HG03432 (cell line): ENCODE measurements around the gene FGR.
"Not testable (repeated sequence)": the region's sequence is repeated elsewhere in the genome, so short reads cannot be mapped to it uniquely, and the experiment has no call there.

Experiments
- ATAC-seq: cut with Tn5 transposase; IDR thresholded peaks from one replicate; pipeline ENCODE4 v1.9.1; 2021; ENCODE audit warnings: mild to moderate bottlenecking, moderate library complexity; ENCODE audit not compliant: unreplicated experiment

The FGR gene

DNA sequence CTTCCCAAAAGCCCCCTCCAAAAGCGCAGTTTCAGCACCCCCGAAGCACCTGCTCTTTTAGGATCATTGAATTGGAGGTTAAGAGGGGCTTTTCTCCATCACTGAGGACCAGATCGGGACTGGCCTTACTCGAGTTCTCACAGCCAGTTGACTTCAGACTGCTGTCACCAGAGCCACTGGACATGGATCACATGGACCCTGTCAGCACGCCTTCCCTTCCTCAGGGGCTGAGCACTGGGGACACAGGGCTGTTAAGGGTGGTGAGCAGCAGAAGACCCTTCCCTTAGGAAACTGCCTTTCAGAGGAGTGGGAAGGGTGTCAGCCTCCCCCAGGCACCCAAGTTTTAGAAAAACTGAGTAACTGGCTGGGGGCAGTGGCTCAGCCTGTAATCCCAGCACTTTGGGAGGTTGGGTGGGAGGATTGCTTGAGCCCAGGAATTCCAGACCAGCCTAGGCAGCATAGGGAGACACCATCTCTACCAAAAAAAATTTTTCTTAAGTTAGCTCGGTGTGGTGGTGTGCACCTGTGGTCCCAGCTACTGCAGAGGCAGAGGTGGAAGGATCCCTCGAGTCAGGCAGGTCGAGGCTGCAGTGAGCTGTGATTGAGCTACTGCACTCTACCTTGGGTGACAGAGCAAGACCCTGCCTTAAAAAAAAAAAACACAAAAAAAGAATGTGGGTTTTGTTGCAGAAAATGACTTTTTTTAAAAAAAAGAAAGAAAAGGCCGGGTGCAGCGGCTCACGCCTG is 584 bp upstream of the FGR start:
- no peak for ATAC-seq

DNA sequence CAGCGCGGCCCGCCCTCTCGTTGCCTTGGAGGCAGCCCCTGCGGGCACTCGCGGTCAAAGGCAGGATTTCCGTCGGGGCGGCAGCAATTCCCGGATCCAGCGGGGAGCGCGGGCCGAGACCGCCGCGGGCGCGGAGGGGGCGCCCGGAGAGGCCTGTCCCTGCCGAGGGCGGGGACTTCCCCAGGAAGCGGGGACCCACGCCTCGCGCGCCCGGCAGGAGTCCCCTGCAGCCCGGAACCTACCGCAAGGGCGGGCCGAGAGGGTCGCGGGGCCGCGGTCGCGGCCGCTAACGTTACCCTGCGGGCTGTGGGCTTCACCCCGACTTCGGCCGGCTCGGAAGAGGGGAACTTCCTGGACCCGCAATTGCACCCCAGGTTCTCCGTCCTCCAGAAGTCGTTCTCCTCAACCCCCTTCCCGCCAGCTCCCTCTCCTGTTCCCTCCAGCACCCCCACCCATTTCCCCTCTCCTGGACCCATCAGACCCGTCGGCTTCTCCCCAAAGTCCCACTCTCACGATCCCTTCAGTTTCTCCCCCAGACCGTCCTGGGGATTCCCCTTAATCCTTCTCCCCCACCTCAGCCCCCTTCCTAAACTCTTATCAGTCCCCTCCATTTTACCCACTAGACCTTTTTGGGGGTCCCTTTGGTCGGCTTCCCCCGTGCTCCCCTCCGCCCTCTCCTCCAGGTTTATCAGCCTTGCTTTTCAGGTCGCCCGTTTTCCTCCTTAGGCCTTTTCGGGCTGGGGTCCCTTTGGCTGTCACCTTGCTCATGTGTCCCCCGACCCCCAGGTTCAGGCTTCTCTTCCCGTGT is 604 bp downstream of the FGR start:
- ATAC-seq, result no peak

DNA sequence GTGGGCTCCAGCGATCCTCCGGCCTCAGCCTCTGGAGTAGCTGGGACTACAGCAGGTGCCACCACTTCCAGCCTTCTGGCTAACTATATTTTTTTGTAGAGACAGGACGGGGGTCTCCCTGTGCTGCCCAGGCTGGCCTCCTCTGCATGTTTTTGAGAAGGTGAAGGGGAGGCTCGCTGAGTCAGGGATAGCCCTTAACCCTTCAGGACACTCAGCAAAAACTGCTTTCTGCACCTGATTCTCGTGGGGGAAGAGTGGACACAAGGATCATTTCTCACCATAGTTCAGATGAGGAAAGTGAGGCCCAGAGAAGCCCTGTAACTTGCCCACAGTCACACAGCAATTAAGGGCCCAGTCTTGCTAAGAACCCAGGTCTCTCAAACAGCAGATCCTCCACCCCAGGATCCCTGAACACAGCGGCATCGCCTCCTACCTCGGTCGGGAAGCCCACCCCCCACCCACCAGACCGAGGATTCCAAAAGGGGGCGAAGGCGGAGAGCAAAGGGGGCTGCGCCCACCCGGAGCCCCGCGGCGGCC is 1.3 kb downstream of the FGR start:
- no peak for ATAC-seq

DNA sequence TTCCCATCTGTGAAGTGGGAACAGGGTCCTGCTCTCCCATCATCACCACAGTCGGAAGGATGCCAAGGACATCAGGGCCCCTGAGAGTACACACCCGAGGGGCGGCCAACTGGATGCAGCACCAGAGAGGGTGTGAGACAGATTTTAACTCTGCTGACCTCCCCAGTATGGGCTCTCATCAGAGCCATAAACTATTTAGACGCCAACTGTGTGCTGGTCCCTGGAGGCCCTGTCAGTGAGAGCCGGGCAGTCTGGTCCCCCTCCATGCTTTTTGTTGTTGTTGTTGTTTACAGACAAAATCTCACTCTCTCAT is 1.7 kb downstream of the FGR start:
- no peak for ATAC-seq

DNA sequence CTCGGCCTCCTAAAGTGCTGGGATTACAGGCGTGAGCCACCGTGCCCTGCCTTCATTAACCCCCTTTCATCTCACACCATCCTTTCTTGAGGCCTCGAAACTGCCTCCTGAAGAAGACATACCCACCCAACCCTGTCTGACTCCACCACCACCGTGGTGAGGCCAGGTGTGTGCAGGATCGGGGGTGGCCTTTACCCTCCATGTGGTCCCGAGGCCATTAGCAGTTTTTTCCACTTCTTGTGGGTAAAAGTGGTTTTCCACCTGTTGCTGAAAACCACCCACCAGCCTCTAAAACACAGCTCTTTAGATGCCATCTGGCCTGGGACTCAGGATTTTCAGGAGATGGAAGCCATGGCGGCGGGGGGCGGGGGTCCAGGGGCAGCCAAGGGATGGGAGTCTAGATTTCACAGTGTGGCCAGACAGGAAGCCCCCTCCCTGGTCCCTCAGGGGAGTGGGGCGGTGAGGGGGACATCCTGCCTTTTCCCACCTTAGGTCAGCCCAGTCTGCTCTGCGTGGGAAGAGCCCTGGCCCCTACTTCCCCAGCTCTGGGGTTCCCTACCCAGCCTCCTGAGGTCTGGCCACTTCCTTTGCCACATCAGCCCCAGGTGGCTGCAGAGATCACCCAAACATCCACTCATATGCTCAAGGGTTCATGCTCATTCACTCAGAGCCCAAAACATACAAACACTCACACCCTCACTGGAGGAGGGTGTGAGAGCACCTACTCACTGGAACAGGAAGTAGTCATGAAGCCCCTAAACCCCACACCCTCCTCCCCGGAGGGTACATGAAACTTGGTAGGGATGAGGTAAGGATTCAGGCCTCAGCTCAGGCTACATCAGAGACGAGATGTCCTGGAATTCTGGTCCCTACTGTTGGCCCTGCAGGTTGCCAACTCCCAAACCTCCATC is 2.3 kb downstream of the FGR start:
- ATAC-seq, result peak; percentile 33

DNA sequence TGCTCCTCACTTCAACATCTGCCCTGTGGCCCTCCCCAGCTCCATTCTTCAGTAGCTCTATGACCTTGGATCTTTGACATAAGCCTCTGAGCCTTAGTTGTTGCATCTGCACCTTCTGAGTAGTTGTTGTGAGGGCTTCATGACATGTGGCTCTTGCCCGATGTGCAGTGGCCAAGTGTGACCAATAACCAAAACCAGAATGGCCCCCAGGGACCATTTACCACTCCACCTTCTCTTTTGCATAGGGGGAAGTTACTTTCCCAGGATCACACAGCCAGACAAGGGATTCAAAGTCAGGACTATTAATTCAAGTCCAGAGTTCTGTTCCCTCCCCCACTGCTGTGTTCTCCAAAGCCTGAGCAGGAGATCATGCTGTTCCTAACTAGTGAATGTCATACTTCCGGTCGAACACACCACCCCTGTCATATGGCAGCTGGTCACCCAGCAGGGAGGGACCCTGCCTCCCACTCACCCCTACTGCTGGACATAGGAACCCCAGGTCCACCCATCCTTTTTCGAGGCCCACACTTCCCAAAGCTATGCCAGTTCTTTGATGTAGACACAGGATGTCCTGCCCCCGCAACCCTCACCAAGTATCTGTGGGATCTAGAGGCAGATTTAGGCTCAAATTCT is 4.0 kb downstream of the FGR start:
- peak; percentile 21 for ATAC-seq

DNA sequence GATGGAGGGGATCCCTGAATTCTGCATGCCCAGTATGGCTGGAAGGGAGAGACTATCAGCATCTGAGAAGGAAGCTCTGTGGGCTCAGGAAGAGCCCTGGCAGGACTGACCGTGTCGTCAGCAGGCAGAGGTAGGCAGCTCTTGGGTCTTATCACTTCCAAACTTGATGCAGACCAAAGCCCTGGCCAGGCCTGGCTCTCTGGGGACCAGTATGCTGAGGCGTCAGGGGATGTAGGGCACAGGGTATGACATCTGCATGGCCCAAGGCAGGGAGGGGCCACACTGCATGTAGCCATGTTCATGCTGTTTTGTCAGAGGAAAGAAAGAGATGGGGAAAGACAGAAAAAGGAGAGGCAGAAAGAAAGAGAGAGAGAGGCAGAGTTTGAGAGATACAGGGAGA is 6.3 kb downstream of the FGR start:
- ATAC-seq, result no peak

DNA sequence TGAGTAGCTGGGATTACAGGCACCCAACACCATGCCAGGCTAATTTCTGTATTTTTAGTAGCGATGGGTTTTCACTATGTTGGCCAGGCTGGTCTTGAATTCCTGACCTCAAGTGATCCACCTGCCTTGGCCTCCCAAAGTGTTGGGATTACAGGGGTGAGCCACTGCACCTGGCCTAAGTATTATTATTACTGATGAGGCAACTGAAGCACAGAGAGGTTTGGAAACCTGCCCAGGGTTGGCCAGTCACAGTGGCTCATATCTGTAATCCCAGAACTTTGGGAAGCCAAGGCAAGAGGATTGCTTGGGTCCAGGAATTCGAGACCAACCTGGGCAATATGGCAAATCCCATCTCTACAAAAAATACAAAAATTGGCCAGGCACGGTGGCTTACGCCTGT is 7.3 kb downstream of the FGR start:
- not testable (repeated sequence) for ATAC-seq

DNA sequence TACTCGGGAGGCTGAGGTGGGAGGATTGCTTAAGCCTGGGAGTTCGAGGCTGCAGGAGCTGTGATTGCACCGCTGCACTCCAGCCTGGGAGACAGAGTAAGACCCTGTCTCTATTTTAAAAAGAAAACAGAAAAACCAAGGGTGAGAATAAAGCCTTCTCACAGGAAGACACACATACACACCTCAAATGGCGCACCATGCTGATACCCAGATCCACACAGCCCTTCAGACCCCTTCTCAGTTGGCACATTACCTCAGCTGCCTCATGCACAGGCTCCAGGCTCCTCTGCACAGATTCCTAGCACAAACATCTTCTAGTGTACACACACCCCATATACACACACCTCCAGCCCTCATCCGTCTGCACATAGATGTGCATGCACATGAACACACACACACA is 7.9 kb downstream of the FGR start:
- no peak for ATAC-seq

DNA sequence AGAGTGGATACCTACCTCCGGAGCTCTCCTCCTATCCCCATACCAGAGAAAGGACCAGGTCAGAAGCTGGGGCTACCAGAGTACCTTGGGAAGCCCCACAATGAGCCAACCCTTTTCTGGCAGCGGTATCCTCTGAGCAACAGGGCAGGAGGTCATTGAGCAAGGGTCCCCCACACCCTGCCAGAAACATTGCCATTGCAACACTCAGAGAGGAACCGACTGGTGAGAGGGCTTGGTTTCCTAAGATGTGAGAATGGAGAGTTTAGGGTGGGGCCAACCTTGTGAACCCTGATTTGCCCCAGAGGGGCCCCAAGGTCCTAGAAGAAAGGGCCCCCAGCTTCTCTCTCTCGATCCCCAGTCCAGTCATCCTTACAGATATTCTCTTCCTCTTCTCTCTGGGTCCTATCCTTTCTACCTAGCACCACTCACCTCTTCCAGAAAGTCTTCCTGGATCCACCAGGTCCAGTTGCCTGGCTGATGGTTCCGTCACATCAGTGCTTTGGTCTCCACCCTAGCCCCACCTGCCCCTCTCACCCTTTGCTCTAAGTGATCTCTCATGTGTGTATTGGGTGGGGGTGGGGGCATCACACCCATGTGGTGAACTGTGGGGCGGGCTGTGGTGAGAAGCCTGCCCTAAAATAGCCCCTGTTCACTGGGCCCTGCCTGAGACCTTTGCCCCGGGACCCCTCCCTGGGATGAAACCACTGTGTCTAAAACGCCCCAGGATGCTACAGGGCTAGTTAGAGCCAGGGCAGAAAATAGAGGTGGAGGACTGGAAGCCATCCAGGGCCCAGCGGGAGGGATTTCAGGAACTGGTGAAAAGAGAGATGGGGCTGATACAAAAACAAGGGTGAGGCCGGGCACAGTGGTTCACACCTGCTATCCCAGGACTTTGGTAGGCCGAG is 8.7 kb downstream of the FGR start:
- ATAC-seq, result no peak

DNA sequence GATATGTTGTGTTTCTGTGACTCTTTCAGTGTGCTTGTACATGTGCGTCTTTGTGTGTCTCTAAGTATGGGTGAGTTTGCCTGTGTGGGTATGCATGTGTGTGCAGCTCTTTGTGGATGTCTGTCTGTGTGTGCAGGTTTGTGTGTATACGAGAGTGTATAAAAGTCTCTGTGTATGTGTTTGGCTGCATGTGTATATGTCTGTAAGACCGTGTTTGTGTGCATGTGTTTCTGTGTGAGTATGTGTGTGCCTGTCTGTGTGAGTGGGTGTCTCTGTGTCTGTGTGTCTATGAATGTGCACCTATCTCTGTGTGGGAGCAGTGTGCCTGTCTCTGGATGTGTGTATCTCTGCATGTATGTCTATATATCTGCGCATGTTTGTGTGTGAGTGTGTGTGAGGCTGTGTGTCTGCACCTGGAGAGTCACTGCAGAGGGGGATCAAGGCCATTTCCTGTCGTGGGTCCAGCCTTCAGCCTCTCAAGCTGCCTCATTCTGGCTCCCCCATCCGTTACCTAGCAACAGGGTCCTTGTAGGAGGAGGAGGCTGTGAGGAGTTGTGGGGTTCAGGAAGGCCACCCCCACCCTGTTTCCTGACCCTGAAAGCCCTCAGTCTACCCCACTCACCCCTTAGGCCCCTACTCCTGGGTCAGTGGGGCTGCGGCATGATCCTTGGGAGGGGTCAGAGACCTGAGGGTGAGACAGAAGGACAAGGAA is 10.4 kb downstream of the FGR start:
- peak; percentile 22 for ATAC-seq

DNA sequence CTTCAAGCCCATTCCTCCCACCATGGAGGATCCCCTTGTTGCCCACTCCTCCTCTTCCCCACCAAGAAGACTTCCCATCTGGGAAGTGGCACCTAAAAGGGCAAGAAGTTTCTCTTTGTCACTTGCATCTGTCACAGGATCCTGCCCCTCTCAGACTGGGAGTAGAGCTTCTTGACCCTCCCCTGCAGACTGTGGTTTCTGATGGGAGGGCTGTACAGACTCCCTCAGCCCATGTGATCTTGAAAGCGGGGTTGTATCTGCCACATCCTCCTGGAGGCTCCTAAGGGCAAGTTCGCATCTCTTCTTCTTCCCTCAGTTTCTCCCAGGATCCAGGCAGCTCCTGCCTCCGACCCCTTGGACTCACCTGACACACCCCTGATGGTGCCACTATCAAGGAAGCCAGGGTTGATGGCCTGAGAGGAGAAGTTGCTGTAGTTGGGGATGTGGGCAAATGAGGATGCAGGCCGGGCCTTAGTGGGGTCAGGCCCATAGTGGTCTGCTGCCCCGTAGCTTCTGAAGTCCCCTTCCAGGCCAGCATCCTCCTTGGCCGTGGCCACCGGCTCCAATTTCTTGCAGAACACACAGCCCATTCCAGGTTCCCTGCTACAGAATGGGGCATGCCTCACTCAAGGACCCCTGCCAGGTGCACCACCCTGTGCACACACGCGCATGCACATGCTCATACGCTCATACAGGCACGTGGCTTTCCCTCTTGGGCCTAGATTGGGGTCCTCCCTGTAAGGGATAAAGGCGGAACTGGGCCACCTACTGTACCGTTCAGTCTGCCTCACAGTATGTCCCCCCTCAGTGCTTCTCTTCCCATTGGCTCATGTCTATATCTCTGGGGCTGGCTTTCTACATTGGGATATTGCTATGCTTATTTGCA is 11.4 kb downstream of the FGR start:
- no peak for ATAC-seq

DNA sequence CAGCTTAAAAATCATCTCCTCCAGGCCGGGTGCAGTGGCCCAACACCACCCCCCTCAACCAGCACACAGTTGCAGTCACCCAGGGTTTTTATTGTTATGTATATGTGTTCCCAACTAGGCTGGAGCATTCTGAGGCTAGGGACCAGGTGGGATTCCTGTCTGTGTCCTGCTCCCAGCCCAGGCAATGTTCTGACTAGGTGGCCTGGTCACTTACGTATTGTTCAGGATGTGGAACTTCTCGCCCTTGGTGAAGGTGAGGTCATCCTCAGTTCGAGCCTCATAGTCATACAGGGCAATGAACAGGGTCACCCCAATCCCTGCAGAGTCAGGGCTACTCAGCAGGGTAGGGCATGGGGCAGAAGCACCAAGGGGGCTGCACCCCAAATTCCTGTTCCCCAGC is 12.2 kb downstream of the FGR start:
- ATAC-seq, result no peak

DNA sequence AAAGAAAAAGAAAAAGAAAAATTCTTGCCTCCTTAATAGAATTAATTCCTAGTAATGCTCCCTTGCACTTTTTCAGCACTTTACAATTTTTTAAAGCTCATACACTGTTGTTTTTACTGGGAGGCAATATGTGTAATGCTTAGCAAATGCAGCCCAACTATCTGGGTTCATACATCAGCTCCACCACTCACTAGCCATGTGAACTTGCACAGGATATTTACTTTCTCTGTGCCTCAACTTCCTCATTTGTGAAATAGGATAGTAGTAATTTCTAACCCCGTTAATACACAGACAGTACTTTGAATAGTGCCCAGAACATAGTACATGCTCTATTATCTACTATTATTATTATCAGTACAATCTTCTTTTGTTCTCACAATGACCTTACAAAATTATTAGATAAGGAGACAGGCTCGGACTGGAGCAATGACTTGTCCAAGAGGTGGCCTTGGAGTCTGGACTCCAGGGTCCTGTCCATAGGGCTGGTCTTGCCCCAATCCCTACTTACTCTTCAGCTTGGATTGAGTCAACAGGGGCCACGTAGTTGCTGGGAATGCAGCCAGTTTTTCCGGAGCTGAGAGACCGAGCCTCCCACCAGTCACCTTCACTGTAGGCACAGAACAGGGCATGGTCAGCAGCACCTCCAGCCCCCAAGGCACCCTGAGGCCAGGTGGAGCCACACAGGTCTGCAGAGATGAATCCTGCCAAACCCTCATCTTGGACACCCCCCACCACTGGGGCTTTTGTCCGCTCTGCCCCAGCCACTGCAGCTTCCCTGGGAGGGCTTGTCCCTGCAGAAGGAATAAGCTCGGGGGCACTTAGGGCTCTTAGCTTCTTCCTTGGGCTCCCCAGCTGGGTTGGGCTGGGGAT is 13.7 kb downstream of the FGR start:
- no peak for ATAC-seq

DNA sequence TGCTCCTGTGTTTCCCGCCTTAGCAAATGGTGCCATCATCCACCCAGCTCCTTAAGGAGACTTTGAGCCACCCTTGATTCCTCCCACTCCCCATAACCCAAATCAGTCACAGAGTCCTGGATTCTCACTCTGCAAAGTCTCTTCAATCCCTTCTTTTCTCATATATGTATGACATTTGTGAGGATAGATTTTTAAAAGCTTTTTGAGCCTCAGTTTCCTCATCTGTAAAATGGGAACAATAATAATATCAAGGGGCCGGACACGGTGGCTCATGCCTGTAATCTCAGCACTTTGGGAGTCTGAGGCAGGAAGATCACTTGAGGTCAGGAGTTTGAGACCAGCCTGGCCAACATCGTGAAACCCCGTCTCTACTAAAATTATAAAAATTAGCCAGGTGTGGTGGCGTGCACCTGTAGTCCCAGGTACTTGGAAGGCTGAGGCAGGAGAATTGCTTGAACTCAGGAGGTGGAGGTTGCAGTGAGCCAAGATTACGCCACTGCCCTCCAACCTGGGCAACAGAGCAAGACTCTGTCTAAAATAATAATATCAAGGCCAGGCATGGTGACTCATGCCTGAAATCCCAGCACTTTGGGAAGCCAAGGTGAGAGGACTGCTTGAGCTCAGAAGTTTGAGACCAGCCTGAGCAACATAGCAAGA is 15.1 kb downstream of the FGR start:
- not testable (repeated sequence) for ATAC-seq

DNA sequence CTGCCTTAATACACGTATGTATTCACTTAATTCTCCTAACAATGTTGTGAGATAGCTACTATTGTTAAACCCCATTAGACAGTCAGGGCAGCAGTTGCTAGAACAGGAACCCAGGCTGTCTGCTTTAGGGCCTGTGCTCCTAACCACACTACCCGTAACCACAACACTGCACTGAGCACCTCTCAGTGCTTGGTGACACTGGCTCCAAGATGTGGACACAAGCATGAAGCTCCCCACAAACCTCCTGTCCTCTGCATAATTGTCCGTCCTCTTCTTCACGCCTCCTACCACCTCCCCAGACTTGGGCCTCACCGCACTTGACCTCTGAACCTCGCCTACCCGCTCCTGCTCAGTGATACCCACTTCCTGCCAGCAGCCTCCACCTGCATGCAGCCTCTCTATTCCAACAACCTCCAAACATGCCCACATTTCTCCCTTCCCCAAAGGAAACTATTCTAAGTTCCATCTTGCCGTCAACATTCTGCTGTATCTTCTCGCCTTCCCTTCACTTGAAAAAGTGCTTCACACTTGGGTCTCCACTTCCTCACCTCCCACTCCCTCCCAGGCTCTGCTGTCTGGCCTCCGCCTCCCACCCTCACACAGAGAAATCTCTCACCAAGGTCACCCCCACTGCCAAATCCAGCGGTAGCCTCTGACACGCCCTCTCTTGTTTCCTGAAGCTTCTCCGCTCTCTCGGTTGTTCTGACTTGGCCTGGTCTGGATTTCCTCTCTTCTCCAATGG is 16.5 kb downstream of the FGR start:
- no peak for ATAC-seq
